GM18505 (cell line): ENCODE results near the gene ZBED6.

Experiments
- ATAC-seq: cut with Tn5 transposase; IDR thresholded peaks from one replicate; pipeline ENCODE4 v1.9.1; 2021; ENCODE audit not compliant: unreplicated experiment
- POLR2A ChIP-seq: IDR thresholded peaks from 4 replicates; pipeline ENCODE4 v1.6.1; 2011; ENCODE audit warnings: borderline replicate concordance; ENCODE audit not compliant: insufficient read depth, insufficient read length; ENCODE audit errors: extremely low read depth

Gene ZBED6

GRCh38 chr1:203835476-203835875 lies 40.1 kb downstream of the ZBED6 start:
- no peak for TF ChIP-seq POLR2A
- ATAC-seq = no peak

DNA sequence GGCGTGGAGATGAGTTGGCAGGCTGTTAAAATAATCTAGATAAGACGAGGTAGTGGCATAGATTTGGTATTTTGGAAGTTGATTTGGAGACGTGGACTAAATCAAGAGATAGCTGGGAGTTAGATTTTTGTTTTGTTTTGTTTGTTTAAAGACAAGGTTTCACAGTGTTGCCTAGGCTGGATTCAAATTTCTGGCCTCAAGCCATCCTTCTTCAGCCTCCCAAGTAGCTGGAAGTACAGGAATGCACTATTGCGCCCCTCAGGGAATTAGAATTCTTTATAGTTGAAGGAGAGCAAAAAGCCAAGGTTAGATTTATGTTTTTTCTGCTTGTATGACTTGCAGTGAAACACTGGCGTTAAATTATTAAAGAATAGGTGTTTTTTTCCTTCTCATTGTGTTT lies 43.7 kb downstream of the ZBED6 start:
- no peak for ATAC-seq

DNA sequence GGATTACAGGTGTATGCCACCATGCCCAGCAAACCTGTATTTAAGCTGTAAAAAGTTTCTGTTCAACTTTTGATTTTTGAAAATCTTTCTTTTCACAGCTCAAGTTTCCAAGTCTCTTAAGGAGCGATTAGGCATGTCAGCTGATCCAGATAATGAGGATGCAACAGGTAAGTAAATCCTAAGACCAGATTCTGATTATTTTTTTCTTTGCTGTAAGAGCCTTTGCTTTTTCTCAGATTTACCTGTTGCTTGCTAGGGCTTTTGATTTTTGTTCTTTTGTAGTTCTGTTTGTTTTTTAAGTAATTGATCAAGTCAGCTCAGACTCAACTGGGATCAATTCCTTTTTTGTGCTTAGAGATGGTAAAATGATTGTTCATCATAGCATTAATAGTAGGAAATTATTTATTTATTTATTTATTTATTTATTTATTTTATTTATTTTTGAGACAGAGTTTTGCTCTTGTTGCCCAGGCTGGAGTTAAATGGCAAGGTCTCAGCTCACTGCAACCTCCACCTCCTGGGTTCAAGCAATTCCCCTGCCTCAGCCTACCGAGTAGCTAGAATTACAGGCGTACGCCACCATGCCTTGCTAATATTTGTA lies 44.9 kb downstream of the ZBED6 start:
- ATAC-seq = no peak
- TF ChIP-seq POLR2A = no peak

More for the DNA sequence above, 43.7 kb downstream of the ZBED6 start:
- no peak for TF ChIP-seq POLR2A

GRCh38 chr1:203842559-203842876 lies 47.1 kb downstream of the ZBED6 start:
- no peak for TF ChIP-seq POLR2A
- ATAC-seq = no peak

DNA sequence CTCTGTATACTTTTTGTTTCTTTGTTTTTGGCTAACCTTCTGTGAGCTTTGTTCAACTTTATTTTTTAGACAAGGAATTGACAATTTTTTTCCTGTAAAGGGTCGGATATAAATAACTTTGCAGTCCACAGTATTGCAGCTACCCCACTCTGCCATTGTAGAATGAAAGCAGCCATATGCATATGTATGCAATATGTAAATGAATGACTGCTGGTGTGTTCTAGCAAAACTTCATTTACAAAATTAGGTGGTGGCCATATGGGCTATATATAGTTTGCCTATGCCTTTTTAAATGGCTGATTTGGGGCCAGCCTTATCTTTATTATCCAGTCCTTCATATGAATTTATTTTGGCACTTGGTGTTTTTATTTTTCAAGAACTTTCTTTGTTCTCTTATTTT lies 48.0 kb downstream of the ZBED6 start:
- no peak for ATAC-seq
- TF ChIP-seq POLR2A = no peak
